GM23338 (cell line): Measurements from ENCODE around the gene XIRP2. TPM values are rescaled to one million over a fixed set of nuclear protein-coding genes. Genes with fewer than 3 reads are reported as not detected.

ENCODE experiments used
- ATAC-seq: fragments of 200-7000 bp; cut with Tn5 transposase; 3 replicates; pipeline ENCODE4 v1.9.1; 2020
- DNase-seq: peaks from one replicate; pipeline ENCODE4 v3.0.0-alpha.2; 2015; ENCODE audit warnings: low spot score
- H2AFZ ChIP-seq: fragments of 200-600 bp; sonication (generic); 2 replicates; pipeline ENCODE4 v1.8.0; 2016; ENCODE audit warnings: antibody characterized with exemption, mild to moderate bottlenecking, moderate library complexity
- H3F3A ChIP-seq: fragments of 200-600 bp; sonication (generic); replicated peaks from 2 replicates; pipeline ENCODE4 v1.8.0; 2017; ENCODE audit warnings: antibody characterized with exemption, mixed run types, low read depth
- H3K27ac ChIP-seq: fragments of 200-600 bp; sonication (generic); 2 replicates; pipeline ENCODE4 v1.6.1; 2016; ENCODE audit warnings: low read depth
- H3K27me3 ChIP-seq: fragments of 200-600 bp; sonication (generic); 2 replicates; pipeline ENCODE4 v1.8.0; 2016; ENCODE audit warnings: mild to moderate bottlenecking, mixed run types, moderate library complexity; ENCODE audit not compliant: insufficient read depth
- H3K36me3 ChIP-seq: fragments of 200-600 bp; sonication (generic); 2 replicates; pipeline ENCODE4 v1.8.0; 2016; ENCODE audit warnings: mild to moderate bottlenecking; ENCODE audit not compliant: insufficient read depth
- H3K4me1 ChIP-seq: fragments of 200-600 bp; sonication (generic); 2 replicates; pipeline ENCODE4 v1.8.0; 2016; ENCODE audit warnings: mild to moderate bottlenecking, moderate library complexity; ENCODE audit not compliant: insufficient read depth
- H3K4me2 ChIP-seq: fragments of 200-600 bp; sonication (generic); 2 replicates; pipeline ENCODE4 v1.7.1; 2017; ENCODE audit warnings: mixed run types
- H3K4me3 ChIP-seq: fragments of 200-600 bp; sonication (generic); 2 replicates; pipeline ENCODE4 v1.6.1; 2016; ENCODE audit warnings: mixed run types
- H3K79me2 ChIP-seq: fragments of 200-600 bp; sonication (generic); replicated peaks from 2 replicates; pipeline ENCODE4 v1.8.0; 2017; ENCODE audit warnings: mild to moderate bottlenecking; ENCODE audit not compliant: insufficient read depth
- H3K9me2 ChIP-seq: fragments of 200-600 bp; sonication (generic); 2 replicates; pipeline ENCODE4 v1.8.0; 2017; ENCODE audit not compliant: insufficient read depth
- H4K20me1 ChIP-seq: fragments of 200-600 bp; sonication (generic); replicated peaks from 2 replicates; pipeline ENCODE4 v1.8.0; 2017; ENCODE audit warnings: mild to moderate bottlenecking; ENCODE audit not compliant: insufficient read depth
- H3K27ac Mint-ChIP-seq: 2 replicates; pipeline ENCODE4 v1.8.0; 2020; ENCODE audit warnings: inconsistent platforms, mild to moderate bottlenecking, moderate library complexity, mixed read lengths
- H3K27me3 Mint-ChIP-seq: 3 replicates; pipeline ENCODE4 v1.8.0; 2022; ENCODE audit warnings: low read depth, mild to moderate bottlenecking, moderate library complexity, mixed read lengths, inconsistent platforms; ENCODE audit not compliant: insufficient read depth, poor library complexity
- H3K36me3 Mint-ChIP-seq: 3 replicates; pipeline ENCODE4 v1.8.0; 2021; ENCODE audit warnings: low read depth, mild to moderate bottlenecking, inconsistent platforms, moderate library complexity, mixed read lengths
- H3K4me1 Mint-ChIP-seq: 3 replicates; pipeline ENCODE4 v1.8.0; 2020; ENCODE audit warnings: mild to moderate bottlenecking, inconsistent platforms, mixed read lengths
- H3K4me3 Mint-ChIP-seq: 3 replicates; pipeline ENCODE4 v1.8.0; 2021; ENCODE audit warnings: moderate library complexity, mild to moderate bottlenecking, inconsistent platforms, mixed read lengths
- H3K9me3 Mint-ChIP-seq: 3 replicates; pipeline ENCODE4 v1.8.0; 2020; ENCODE audit warnings: moderate library complexity, mild to moderate bottlenecking, inconsistent platforms, mixed read lengths
- CREB1 ChIP-seq: fragments of 250-450 bp; sonication (Bioruptor Pico); IDR thresholded peaks from 2 replicates; pipeline ENCODE4 v1.5.0; 2020; ENCODE audit warnings: low read depth, mild to moderate bottlenecking, moderate library complexity
- EZH2 ChIP-seq: fragments of 200-600 bp; sonication (generic); IDR thresholded peaks from one replicate; pipeline ENCODE4 v1.8.0; 2017; ENCODE audit warnings: antibody characterized with exemption, mild to moderate bottlenecking, low read depth; ENCODE audit not compliant: unreplicated experiment
- EZH2phosphoT487 ChIP-seq: fragments of 200-600 bp; sonication (generic); IDR thresholded peaks from one replicate; pipeline ENCODE4 v1.8.1; 2018; ENCODE audit warnings: antibody characterized with exemption; ENCODE audit not compliant: unreplicated experiment
- JUNB ChIP-seq: IDR thresholded peaks from one replicate; pipeline ENCODE4 v1.6.1; 2016; ENCODE audit warnings: antibody characterized with exemption; ENCODE audit not compliant: unreplicated experiment
- NANOG ChIP-seq: IDR thresholded peaks from 2 replicates; pipeline ENCODE4 v1.6.1; 2016; ENCODE audit warnings: antibody characterized with exemption, borderline replicate concordance
- POLR2AphosphoS5 ChIP-seq: IDR thresholded peaks from 2 replicates; pipeline ENCODE4 v1.6.1; 2016; ENCODE audit warnings: antibody characterized with exemption, low read depth
- STAT1 ChIP-seq: IDR thresholded peaks from one replicate; pipeline ENCODE4 v1.6.1; 2016; ENCODE audit warnings: antibody characterized with exemption; ENCODE audit not compliant: unreplicated experiment
- ZNF114 ChIP-seq: fragments of 250-450 bp; sonication (Bioruptor Pico); IDR thresholded peaks from 2 replicates; pipeline ENCODE4 v1.5.0; 2020; ENCODE audit warnings: mild to moderate bottlenecking, moderate library complexity
- ZNF331 ChIP-seq: fragments of 250-450 bp; sonication (Bioruptor Pico); IDR thresholded peaks from 2 replicates; pipeline ENCODE4 v1.5.0; 2020; ENCODE audit warnings: low read depth, mild to moderate bottlenecking, moderate library complexity
- polyA plus RNA-seq: library from polyadenylated mRNA; unstranded; fragments of >200 nt; fragmentation: Nextera tagmentation; extraction: Ambion mirVana; gene quantifications from 2 replicates; pipeline ENCODE4 v1.2.1, GENCODE V29; 2016
- total RNA-seq: library from RNA; depleted of rRNA; stranded (reverse); fragments of >200 nt; shearing (Covaris generic); gene quantifications from 2 replicates; pipeline ENCODE4 v1.2.3, GENCODE V29; 2014
- TF ChIP-seq, protein P1 (sequence below): IDR thresholded peaks from one replicate; pipeline ENCODE4 v1.6.1; 2018; ENCODE audit warnings: antibody characterized with exemption; ENCODE audit not compliant: unreplicated experiment
- TF ChIP-seq, protein P2 (sequence below): fragments of 250-450 bp; sonication (Bioruptor Pico); IDR thresholded peaks from 2 replicates; pipeline ENCODE4 v1.5.0; 2020; ENCODE audit warnings: mild to moderate bottlenecking, moderate library complexity

XIRP2 gene
- total and polyA plus RNA-seq, 2 experiments from 2014 or later = 0.17 to 0.31 TPM

DNA sequence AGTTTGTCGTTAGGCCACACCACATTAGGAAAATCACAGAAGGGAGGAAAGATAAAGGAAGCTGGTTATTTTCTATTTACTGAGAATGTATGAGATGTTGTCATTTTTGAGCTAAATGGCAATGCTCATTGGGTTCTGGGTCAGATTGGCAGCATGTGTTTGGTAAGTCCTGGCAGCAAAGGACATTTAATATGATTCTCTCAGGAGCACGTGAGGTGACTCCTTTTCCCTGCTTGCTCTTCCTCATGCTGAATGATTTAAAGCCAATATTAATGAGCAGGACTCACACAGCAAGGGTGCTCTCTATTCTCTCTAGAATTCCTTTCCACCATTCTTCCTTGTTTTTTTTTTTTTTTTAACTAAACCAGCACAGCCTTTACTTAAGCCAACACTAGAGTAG, 298.2 kb downstream of the XIRP2 start:
- H3K27me3 Mint-ChIP-seq = peaks cover 2% of the 10 kb centered on the region
- no peak for TF ChIP-seq EZH2
- no peaks in the 10 kb centered on the region for H4K20me1 ChIP-seq
- H3F3A ChIP-seq = no peaks in the 10 kb centered on the region
- no peaks in the 10 kb centered on the region; the same call in 1 of the 2 replicates for H3K9me2 ChIP-seq
- H3K4me3 ChIP-seq = no peak overlapping the region
- no peak overlapping the region for H3K4me2 ChIP-seq
- ATAC-seq = no peak
- no peaks in the 10 kb centered on the region for H3K36me3 ChIP-seq
- no peaks in the 10 kb centered on the region for H3K36me3 Mint-ChIP-seq
- no peak for DNase-seq
- peaks cover 13% of the 10 kb centered on the region; the same call in 2 of the 3 replicates for H3K4me1 Mint-ChIP-seq
- H3K4me3 Mint-ChIP-seq = no peak overlapping the region
- no peaks in the 10 kb centered on the region for H3K27me3 ChIP-seq
- peak overlapping the region; percentile 35; the same call in 1 of the 2 replicates for H2AFZ ChIP-seq
- no peaks in the 10 kb centered on the region for H3K9me3 Mint-ChIP-seq
- H3K27ac Mint-ChIP-seq = no peak overlapping the region
- no peak overlapping the region for H3K27ac ChIP-seq
- 0 out of 2 replicates have a peak, but pooled peaks cover 5% of the 10 kb centered on the region for H3K4me1 ChIP-seq
- no peaks in the 10 kb centered on the region for H3K79me2 ChIP-seq

DNA sequence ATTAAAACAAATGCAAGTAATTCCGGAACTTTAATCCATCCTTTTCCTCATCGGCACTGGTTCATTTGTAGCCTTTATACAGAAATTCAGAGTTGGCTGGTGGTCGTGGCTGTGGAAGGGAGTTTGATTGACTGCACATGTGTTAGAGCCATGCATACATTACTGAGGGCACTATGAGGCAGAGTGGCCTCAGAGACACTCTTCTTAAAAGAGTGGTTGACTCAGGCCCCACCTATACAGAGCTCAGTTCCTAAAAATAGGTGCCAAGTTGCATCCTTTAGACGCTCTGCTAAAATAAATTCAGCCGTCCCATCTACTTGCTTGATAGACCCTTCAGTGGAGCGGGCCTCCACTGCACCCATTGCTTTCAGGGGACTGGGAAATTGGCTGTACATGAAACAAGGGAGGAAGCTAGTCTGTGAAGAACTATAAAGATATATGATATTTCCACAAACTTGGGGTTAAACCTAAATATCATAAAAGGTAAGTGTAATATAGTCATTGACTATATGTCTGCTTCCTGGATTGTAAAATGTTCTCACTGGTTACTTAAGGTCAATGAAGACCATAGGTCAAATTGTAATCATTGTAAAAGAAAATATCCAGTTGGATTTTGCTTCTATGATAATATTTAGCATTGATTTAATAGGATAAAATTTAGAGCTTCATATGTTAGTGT, 298.9 kb downstream of the XIRP2 start:
- H3K4me2 ChIP-seq = no peak overlapping the region
- H3K4me1 ChIP-seq = 0 out of 2 replicates have a peak, but pooled peaks cover 5% of the 10 kb centered on the region
- H3K36me3 ChIP-seq = no peaks in the 10 kb centered on the region
- DNase-seq (no peak), ATAC-seq (no peak)
- no peak overlapping the region for H3K27ac Mint-ChIP-seq
- H3K27me3 Mint-ChIP-seq = peaks cover 2% of the 10 kb centered on the region
- H3K4me1 Mint-ChIP-seq = peaks cover 16% of the 10 kb centered on the region; the same call in 2 of the 3 replicates
- H3K79me2 ChIP-seq = no peaks in the 10 kb centered on the region
- no peaks in the 10 kb centered on the region for H3K36me3 Mint-ChIP-seq
- H3K4me3 Mint-ChIP-seq = no peak overlapping the region
- no peaks in the 10 kb centered on the region for H4K20me1 ChIP-seq
- no peaks in the 10 kb centered on the region; the same call in 1 of the 2 replicates for H3K9me2 ChIP-seq
- no peak overlapping the region for H3K27ac ChIP-seq
- no peak overlapping the region for H3K4me3 ChIP-seq
- H3K27me3 ChIP-seq = no peaks in the 10 kb centered on the region
- no peaks in the 10 kb centered on the region for H3F3A ChIP-seq
- H2AFZ ChIP-seq = no peak overlapping the region
- H3K9me3 Mint-ChIP-seq = no peaks in the 10 kb centered on the region
- TF ChIP-seq ZNF331 (CRISPR knock-in tag) (no peak), POLR2AphosphoS5 (no peak), EZH2 (no peak), NANOG (no peak), JUNB (no peak), EZH2phosphoT487 (no peak), STAT1 (no peak), ZNF114 (no peak), CREB1 (no peak)
- TF ChIP-seq, protein P1, sequence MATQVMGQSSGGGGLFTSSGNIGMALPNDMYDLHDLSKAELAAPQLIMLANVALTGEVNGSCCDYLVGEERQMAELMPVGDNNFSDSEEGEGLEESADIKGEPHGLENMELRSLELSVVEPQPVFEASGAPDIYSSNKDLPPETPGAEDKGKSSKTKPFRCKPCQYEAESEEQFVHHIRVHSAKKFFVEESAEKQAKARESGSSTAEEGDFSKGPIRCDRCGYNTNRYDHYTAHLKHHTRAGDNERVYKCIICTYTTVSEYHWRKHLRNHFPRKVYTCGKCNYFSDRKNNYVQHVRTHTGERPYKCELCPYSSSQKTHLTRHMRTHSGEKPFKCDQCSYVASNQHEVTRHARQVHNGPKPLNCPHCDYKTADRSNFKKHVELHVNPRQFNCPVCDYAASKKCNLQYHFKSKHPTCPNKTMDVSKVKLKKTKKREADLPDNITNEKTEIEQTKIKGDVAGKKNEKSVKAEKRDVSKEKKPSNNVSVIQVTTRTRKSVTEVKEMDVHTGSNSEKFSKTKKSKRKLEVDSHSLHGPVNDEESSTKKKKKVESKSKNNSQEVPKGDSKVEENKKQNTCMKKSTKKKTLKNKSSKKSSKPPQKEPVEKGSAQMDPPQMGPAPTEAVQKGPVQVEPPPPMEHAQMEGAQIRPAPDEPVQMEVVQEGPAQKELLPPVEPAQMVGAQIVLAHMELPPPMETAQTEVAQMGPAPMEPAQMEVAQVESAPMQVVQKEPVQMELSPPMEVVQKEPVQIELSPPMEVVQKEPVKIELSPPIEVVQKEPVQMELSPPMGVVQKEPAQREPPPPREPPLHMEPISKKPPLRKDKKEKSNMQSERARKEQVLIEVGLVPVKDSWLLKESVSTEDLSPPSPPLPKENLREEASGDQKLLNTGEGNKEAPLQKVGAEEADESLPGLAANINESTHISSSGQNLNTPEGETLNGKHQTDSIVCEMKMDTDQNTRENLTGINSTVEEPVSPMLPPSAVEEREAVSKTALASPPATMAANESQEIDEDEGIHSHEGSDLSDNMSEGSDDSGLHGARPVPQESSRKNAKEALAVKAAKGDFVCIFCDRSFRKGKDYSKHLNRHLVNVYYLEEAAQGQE = no peak
- TF ChIP-seq, protein P2, sequence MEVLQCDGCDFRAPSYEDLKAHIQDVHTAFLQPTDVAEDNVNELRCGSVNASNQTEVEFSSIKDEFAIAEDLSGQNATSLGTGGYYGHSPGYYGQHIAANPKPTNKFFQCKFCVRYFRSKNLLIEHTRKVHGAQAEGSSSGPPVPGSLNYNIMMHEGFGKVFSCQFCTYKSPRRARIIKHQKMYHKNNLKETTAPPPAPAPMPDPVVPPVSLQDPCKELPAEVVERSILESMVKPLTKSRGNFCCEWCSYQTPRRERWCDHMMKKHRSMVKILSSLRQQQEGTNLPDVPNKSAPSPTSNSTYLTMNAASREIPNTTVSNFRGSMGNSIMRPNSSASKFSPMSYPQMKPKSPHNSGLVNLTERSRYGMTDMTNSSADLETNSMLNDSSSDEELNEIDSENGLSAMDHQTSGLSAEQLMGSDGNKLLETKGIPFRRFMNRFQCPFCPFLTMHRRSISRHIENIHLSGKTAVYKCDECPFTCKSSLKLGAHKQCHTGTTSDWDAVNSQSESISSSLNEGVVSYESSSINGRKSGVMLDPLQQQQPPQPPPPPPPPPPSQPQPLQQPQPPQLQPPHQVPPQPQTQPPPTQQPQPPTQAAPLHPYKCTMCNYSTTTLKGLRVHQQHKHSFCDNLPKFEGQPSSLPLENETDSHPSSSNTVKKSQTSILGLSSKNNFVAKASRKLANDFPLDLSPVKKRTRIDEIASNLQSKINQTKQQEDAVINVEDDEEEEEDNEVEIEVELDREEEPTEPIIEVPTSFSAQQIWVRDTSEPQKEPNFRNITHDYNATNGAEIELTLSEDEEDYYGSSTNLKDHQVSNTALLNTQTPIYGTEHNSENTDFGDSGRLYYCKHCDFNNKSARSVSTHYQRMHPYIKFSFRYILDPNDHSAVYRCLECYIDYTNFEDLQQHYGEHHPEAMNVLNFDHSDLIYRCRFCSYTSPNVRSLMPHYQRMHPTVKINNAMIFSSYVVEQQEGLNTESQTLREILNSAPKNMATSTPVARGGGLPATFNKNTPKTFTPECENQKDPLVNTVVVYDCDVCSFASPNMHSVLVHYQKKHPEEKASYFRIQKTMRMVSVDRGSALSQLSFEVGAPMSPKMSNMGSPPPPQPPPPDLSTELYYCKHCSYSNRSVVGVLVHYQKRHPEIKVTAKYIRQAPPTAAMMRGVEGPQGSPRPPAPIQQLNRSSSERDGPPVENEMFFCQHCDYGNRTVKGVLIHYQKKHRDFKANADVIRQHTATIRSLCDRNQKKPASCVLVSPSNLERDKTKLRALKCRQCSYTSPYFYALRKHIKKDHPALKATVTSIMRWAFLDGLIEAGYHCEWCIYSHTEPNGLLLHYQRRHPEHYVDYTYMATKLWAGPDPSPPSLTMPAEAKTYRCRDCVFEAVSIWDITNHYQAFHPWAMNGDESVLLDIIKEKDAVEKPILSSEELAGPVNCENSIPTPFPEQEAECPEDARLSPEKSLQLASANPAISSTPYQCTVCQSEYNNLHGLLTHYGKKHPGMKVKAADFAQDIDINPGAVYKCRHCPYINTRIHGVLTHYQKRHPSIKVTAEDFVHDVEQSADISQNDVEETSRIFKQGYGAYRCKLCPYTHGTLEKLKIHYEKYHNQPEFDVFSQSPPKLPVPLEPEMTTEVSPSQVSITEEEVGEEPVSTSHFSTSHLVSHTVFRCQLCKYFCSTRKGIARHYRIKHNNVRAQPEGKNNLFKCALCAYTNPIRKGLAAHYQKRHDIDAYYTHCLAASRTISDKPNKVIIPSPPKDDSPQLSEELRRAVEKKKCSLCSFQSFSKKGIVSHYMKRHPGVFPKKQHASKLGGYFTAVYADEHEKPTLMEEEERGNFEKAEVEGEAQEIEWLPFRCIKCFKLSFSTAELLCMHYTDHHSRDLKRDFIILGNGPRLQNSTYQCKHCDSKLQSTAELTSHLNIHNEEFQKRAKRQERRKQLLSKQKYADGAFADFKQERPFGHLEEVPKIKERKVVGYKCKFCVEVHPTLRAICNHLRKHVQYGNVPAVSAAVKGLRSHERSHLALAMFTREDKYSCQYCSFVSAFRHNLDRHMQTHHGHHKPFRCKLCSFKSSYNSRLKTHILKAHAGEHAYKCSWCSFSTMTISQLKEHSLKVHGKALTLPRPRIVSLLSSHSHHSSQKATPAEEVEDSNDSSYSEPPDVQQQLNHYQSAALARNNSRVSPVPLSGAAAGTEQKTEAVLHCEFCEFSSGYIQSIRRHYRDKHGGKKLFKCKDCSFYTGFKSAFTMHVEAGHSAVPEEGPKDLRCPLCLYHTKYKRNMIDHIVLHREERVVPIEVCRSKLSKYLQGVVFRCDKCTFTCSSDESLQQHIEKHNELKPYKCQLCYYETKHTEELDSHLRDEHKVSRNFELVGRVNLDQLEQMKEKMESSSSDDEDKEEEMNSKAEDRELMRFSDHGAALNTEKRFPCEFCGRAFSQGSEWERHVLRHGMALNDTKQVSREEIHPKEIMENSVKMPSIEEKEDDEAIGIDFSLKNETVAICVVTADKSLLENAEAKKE = no peak
